ENCODE measurements around the gene COL4A2.
A peak's percentile ranks its signal among the peaks of the same experiment; 100 is the strongest.

The COL4A2 gene

GRCh38 chr13:110318920-110319319 is 11.8 kb downstream of the COL4A2 start:
- H3K9me3 ChIP-seq (ENCODE audit: control insufficient read depth, insufficient read depth, low read depth, low read length): no peaks in the 10 kb centered on the region
- no peak for TF ChIP-seq ZNF16 (tag by site-specific recombination; IDR thresholded peaks at IDR 0.05; ENCODE audit: low read depth)
- TF ChIP-seq ZNF426 (tag by site-specific recombination; IDR thresholded peaks at IDR 0.05): no peak
- TF ChIP-seq REST (tag by site-specific recombination; IDR thresholded peaks at IDR 0.05): no peak
- TF ChIP-seq ZNF624 (tag by site-specific recombination; IDR thresholded peaks at IDR 0.05): no peak
- no peak for TF ChIP-seq ZNF146 (tag by site-specific recombination; IDR thresholded peaks at IDR 0.05)
- TF ChIP-seq ZNF354C (tag by site-specific recombination; IDR thresholded peaks at IDR 0.05; ENCODE audit: borderline replicate concordance, low read depth): no peak
- no peak for TF ChIP-seq ZNF248 (tag by site-specific recombination; IDR thresholded peaks at IDR 0.05)
- no peak for TF ChIP-seq ZNF501 (tag by site-specific recombination; IDR thresholded peaks at IDR 0.05)
- no peak overlapping the region for H3K27ac ChIP-seq (ENCODE audit: extremely low read depth, low read depth, low read length)
- no peak overlapping the region for H3K4me3 ChIP-seq (ENCODE audit: low read depth, low read length)
- peaks cover 12% of the 10 kb centered on the region; the same call in 1 of the 2 replicates for H3K4me1 ChIP-seq (ENCODE audit: control insufficient read depth, insufficient read depth, low read length)
- ChIA-PET CTCF (interaction anchor here (0.9 kb wide), 1 partner anchor 34 kb away, joined by 3 read pairs; no protein-coding TSS in a partner anchor), POLR2A (no interaction called here)
- peaks cover 5 to 12% of the 10 kb centered on the region in 2 experiments; a peak in 2 of 3 replicates for H3K36me3 ChIP-seq (ENCODE audit: control insufficient read depth in 2 of 2, insufficient read depth in 1 of 2, low read length in 2 of 2)

- CTCF ChIA-PET: interaction anchor here (0.9 kb wide), 2 partner anchors 35 to 72 kb away, joined by 3 read pairs; no protein-coding TSS in a partner anchor
- Histone ChIP-seq H3K9me3 (ENCODE audit: control insufficient read depth, insufficient read depth, low read depth, low read length) (no peaks in the 10 kb centered on the region), H3K4me3 (ENCODE audit: low read depth, low read length) (no peak overlapping the region), H3K36me3 (ENCODE audit: control insufficient read depth in 2 of 2, insufficient read depth in 1 of 2, low read length in 2 of 2) (peaks cover 5 to 12% of the 10 kb centered on the region in 2 experiments; a peak in 2 of 3 replicates), H3K27ac (ENCODE audit: extremely low read depth, low read depth, low read length) (no peak overlapping the region), H3K4me1 (ENCODE audit: control insufficient read depth, insufficient read depth, low read length) (peaks cover 12% of the 10 kb centered on the region; the same call in 1 of the 2 replicates)
- TF ChIP-seq ZNF792 (tag by site-specific recombination; IDR thresholded peaks at IDR 0.05) (no peak), IKZF3 (tag by site-specific recombination; IDR thresholded peaks at IDR 0.05) (peak; percentile 22; the same call in 1 of the 2 replicates), ZBTB10 (tag by site-specific recombination; IDR thresholded peaks at IDR 0.05) (no peak)
- POLR2A ChIA-PET: interaction anchor here (0.8 to 1.0 kb wide), 3 partner anchors 9 to 28 kb away, joined by 3 to 7 read pairs (median 3); partner anchors contain the start of genes COL4A1 and COL4A2
Observed at GRCh38 chr13:110319397-110319773, 12.3 kb downstream of the COL4A2 start.

GRCh38 chr13:110319774-110320509 is 12.9 kb downstream of the COL4A2 start:
- H3K9me3 ChIP-seq (ENCODE audit: control insufficient read depth, insufficient read depth, low read depth, low read length): no peaks in the 10 kb centered on the region
- peaks cover 5 to 12% of the 10 kb centered on the region in 2 experiments; a peak in 2 of 3 replicates for H3K36me3 ChIP-seq (ENCODE audit: control insufficient read depth in 2 of 2, insufficient read depth in 1 of 2, low read length in 2 of 2)
- H3K4me3 ChIP-seq (ENCODE audit: low read depth, low read length): no peak overlapping the region; the same call in 1 of the 2 replicates
- H3K27ac ChIP-seq (ENCODE audit: extremely low read depth, low read depth, low read length): no peak overlapping the region
- peaks cover 12% of the 10 kb centered on the region; the same call in 1 of the 2 replicates for H3K4me1 ChIP-seq (ENCODE audit: control insufficient read depth, insufficient read depth, low read length)
- ChIA-PET CTCF (interaction anchor here (0.9 kb wide), 2 partner anchors 35 to 73 kb away, joined by 3 read pairs; no protein-coding TSS in a partner anchor), POLR2A (interaction anchor here (0.8 to 1.0 kb wide), 3 partner anchors 10 to 28 kb away, joined by 3 to 7 read pairs (median 3); partner anchors contain the start of genes COL4A1 and COL4A2)
- TF ChIP-seq INSM2 (tag by site-specific recombination; IDR thresholded peaks at IDR 0.05): peak; percentile 25; the same call in 1 of the 2 replicates
- TF ChIP-seq AEBP2 (tag by site-specific recombination; IDR thresholded peaks at IDR 0.05; ENCODE audit: borderline replicate concordance): no peak
- TF ChIP-seq WT1 (tag by site-specific recombination; IDR thresholded peaks at IDR 0.05): peak; percentile 47; the same call in 1 of the 2 replicates
- peak; percentile 64 for TF ChIP-seq ZBTB17 (tag by site-specific recombination; IDR thresholded peaks at IDR 0.05)
- no peak for TF ChIP-seq ZEB2 (tag by site-specific recombination; IDR thresholded peaks at IDR 0.05)
- TF ChIP-seq ZNF629 (tag by site-specific recombination; IDR thresholded peaks at IDR 0.05): no peak; the same call in 1 of the 2 replicates
- no peak for TF ChIP-seq ZNF776 (tag by site-specific recombination; IDR thresholded peaks at IDR 0.05; ENCODE audit: borderline replicate concordance)
- TF ChIP-seq ZNF544 (tag by site-specific recombination; IDR thresholded peaks at IDR 0.05): no peak
- no peak for TF ChIP-seq ZNF266 (tag by site-specific recombination; IDR thresholded peaks at IDR 0.05; ENCODE audit: low read depth)
- TF ChIP-seq ZSCAN23 (tag by site-specific recombination; IDR thresholded peaks at IDR 0.05): no peak
